ENCODE data around the gene SLC12A2. TPM values are rescaled to one million over a fixed set of nuclear protein-coding genes. Genes with fewer than 3 reads are reported as not detected.

SLC12A2 gene
- total and polyA plus RNA-seq, 9 of the 15 experiments (the other 6 are each of a cell fraction or from before 2014, with no cell fraction given): 5.1 to 20.3 (median 12.6) TPM

DNA sequence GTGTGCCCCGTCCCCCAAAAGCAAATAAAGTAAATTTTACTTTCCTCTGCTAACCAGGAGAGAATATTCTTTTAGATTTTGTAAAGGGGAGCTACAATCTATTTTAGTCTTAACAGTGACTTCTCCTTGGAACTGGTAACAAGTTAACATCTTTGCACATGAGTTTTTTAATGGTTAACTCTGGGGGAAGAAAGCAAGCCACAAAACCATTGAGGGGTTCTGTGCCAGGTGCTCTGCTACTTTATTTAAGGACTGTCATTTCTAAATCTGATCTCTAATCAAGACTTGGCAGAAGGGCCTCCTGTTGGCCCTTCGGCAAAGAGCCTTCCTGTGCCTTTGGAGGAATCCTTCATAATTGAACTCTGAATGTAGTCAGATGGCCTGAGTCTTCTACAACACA is 153.4 kb downstream of the SLC12A2 start:
- intact Hi-C loops (cut with micrococcal nuclease): no loop called here
- H3K36me3 ChIP-seq (ENCODE audit: control insufficient read depth, insufficient read depth, low read length): no peaks in the 10 kb centered on the region
- no peak overlapping the region for H3K27ac ChIP-seq (ENCODE audit: extremely low read depth, low read depth, low read length)
- no peak for ATAC-seq
- H3K4me3 ChIP-seq: no peak overlapping the region
- FAIRE-seq: no peak
- H3K9me1 ChIP-seq (ENCODE audit: control insufficient read depth, insufficient read depth, low read length): no peaks in the 10 kb centered on the region
- no peaks in the 10 kb centered on the region for H4K20me1 ChIP-seq (replicated peaks; ENCODE audit: control insufficient read depth, insufficient read depth, low read length)
- TF ChIP-seq, protein P1, sequence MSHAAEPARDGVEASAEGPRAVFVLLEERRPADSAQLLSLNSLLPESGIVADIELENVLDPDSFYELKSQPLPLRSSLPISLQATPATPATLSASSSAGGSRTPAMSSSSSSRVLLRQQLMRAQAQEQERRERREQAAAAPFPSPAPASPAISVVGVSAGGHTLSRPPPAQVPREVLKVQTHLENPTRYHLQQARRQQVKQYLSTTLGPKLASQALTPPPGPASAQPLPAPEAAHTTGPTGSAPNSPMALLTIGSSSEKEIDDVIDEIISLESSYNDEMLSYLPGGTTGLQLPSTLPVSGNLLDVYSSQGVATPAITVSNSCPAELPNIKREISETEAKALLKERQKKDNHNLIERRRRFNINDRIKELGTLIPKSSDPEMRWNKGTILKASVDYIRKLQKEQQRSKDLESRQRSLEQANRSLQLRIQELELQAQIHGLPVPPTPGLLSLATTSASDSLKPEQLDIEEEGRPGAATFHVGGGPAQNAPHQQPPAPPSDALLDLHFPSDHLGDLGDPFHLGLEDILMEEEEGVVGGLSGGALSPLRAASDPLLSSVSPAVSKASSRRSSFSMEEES (CRISPR knock-in tag; IDR thresholded peaks at IDR 0.05): no peak
- TF ChIP-seq, protein P2, sequence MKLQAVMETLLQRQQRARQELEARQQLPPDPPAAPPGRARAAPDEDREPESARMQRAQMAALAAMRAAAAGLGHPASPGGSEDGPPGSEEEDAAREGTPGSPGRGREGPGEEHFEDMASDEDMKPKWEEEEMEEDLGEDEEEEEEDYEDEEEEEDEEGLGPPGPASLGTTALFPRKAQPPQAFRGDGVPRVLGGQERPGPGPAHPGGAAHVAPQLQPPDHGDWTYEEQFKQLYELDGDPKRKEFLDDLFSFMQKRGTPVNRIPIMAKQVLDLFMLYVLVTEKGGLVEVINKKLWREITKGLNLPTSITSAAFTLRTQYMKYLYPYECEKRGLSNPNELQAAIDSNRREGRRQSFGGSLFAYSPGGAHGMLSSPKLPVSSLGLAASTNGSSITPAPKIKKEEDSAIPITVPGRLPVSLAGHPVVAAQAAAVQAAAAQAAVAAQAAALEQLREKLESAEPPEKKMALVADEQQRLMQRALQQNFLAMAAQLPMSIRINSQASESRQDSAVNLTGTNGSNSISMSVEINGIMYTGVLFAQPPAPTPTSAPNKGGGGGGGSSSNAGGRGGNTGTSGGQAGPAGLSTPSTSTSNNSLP (IDR thresholded peaks at IDR 0.05; ENCODE audit: borderline replicate concordance, low read depth, low read length): no peak
- TF ChIP-seq, protein P3, sequence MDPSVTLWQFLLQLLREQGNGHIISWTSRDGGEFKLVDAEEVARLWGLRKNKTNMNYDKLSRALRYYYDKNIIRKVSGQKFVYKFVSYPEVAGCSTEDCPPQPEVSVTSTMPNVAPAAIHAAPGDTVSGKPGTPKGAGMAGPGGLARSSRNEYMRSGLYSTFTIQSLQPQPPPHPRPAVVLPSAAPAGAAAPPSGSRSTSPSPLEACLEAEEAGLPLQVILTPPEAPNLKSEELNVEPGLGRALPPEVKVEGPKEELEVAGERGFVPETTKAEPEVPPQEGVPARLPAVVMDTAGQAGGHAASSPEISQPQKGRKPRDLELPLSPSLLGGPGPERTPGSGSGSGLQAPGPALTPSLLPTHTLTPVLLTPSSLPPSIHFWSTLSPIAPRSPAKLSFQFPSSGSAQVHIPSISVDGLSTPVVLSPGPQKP (CRISPR knock-in tag; IDR thresholded peaks at IDR 0.05): no peak
- TF ChIP-seq NFYB (IDR thresholded peaks at IDR 0.05; ENCODE audit: extremely low read depth, insufficient read length) (no peak), GTF2A2 (tag; IDR thresholded peaks at IDR 0.05) (no peak), HMG20B (CRISPR knock-in tag; IDR thresholded peaks at IDR 0.05) (no peak), ZFX (CRISPR knock-in tag; IDR thresholded peaks at IDR 0.05) (no peak), SMAD3 (CRISPR knock-in tag; conservative IDR thresholded peaks at IDR 0.05) (no peak), SIRT6 (IDR thresholded peaks at IDR 0.05; ENCODE audit: low read depth, low read length) (no peak), FOXJ3 (CRISPR knock-in tag; IDR thresholded peaks at IDR 0.05) (no peak), SRF (CRISPR knock-in tag; IDR thresholded peaks at IDR 0.05) (no peak)
- no peaks in the 10 kb centered on the region for H3K79me2 ChIP-seq (ENCODE audit: control insufficient read depth, insufficient read depth, low read length)
- in situ Hi-C loops (cut with MboI): no loop called here
- 0% methylated on average over 2 of the region's 2 CpGs for WGBS (ENCODE audit: insufficient coverage, low coverage, missing lambda C conversion rate)
- H2AFZ ChIP-seq (ENCODE audit: low read depth, low read length): no peak overlapping the region
- no peak overlapping the region for H3K4me2 ChIP-seq (ENCODE audit: insufficient read depth, low read length)
- no TSS peak for BruUV-seq (replicated peaks)
- POLR2A ChIA-PET: no interaction called here
- H3K27me3 ChIP-seq (ENCODE audit: control insufficient read depth in 2 of 2, insufficient read depth in 2 of 2, low read length in 2 of 2): no peaks in the 10 kb centered on the region
- no peak for DNase-seq (ENCODE audit: extremely low read depth in 1 of 4, low spot score in 3 of 4)
- H3K4me1 ChIP-seq (replicated peaks in 1 of 2; ENCODE audit: control insufficient read depth in 2 of 2, insufficient read depth in 2 of 2, low read length in 2 of 2): no peaks in the 10 kb centered on the region
- H3K9me3 ChIP-seq (replicated peaks; ENCODE audit: control insufficient read depth, insufficient read depth, low read depth, low read length): no peaks in the 10 kb centered on the region
- CTCF ChIA-PET (ENCODE audit: low intra/inter-chr PET ratio): no interaction called here
- H3K9ac ChIP-seq (ENCODE audit: insufficient read depth in 1 of 2, low read depth in 2 of 2, low read length in 2 of 2): no peak overlapping the region
